ENCODE data around the gene TTLL8. TPM values are rescaled to one million over a fixed set of nuclear protein-coding genes. Genes with fewer than 3 reads are reported as not detected.

TTLL8 gene
- total RNA-seq, 3 donors from 2014 or later, result not detected

DNA sequence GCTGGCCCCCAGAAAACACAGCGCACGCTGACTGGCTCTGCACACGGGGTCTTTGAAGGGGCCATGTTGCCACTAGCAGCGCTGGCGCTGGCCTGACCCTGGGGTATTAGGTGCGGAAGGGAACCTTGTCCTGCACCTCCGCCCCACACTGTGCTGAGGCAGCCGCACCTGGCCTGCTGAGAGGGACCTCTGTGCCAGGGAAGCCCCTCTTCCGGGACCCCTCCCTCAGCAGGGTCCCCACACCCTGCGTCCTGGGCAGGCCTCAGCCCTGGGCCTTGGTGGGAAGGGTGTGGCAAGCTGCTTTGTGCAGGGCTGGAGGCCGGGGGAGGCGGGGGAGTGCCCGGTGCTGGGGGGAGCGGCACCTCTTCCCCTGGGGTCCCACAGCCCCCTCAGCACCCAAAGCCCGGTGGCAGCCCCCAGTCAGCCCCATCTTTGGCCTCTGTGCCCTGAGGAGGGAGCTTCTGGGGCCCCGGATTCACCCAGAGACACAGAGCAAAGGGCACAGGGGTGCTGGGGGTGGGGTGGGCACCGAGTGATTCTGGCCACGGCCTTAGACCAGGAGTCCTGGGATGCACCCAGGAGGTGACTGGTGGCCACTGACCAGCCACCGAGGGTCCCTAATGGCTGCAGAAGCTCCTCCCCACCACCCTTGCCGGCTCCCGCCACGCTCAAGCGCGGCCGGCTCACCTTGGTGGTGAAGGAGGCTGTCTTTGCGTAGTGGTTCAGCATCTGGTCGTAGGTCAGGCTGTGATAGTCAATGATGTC is 11.4 kb downstream of the TTLL8 start:
- Histone ChIP-seq H3K9me3 (no peaks in the 10 kb centered on the region), H3K4me3 (no peak overlapping the region), H3K4me1 (no peaks in the 10 kb centered on the region), H3K36me3 (no peaks in the 10 kb centered on the region), H3K27me3 (peaks cover 0 to 32% of the 10 kb centered on the region in 2 donors), H3K27ac (no peak overlapping the region)
- intact Hi-C loops (cut with DNase I; ENCODE audit: low total_unique reads), result no loop called here
- DNase-seq (ENCODE audit: low spot score in 2 of 2), result no peak
- TF ChIP-seq, protein P1, sequence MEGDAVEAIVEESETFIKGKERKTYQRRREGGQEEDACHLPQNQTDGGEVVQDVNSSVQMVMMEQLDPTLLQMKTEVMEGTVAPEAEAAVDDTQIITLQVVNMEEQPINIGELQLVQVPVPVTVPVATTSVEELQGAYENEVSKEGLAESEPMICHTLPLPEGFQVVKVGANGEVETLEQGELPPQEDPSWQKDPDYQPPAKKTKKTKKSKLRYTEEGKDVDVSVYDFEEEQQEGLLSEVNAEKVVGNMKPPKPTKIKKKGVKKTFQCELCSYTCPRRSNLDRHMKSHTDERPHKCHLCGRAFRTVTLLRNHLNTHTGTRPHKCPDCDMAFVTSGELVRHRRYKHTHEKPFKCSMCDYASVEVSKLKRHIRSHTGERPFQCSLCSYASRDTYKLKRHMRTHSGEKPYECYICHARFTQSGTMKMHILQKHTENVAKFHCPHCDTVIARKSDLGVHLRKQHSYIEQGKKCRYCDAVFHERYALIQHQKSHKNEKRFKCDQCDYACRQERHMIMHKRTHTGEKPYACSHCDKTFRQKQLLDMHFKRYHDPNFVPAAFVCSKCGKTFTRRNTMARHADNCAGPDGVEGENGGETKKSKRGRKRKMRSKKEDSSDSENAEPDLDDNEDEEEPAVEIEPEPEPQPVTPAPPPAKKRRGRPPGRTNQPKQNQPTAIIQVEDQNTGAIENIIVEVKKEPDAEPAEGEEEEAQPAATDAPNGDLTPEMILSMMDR (IDR thresholded peaks at IDR 0.05), result no peak
- TF ChIP-seq POLR2A (IDR thresholded peaks at IDR 0.05) (no peak), POLR2AphosphoS5 (IDR thresholded peaks at IDR 0.05) (no peak)

DNA sequence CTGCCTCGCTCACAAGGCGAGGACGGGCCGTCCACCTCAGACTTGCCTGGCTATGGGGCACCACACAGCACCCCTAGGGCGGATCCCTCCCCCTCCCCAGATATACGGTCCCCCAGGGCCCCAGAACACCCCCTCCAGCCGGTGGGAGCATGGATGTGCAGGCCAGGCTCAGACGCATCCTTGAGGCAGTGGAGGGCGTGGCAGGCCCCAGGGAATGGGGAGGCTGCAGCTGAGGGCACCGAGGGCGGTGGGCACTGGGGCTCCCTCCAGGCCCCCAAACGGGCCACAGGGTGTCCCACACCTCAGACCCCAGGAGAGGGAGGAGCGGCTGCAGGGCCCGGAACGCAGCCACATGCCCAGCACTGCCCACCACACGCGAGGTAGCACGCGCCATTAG is 12.1 kb downstream of the TTLL8 start:
- Histone ChIP-seq H3K36me3 (no peaks in the 10 kb centered on the region), H3K9me3 (no peaks in the 10 kb centered on the region), H3K27me3 (peaks cover 0 to 32% of the 10 kb centered on the region in 2 donors), H3K4me3 (no peak overlapping the region), H3K27ac (no peak overlapping the region), H3K4me1 (no peaks in the 10 kb centered on the region)
- no peak for DNase-seq (ENCODE audit: low spot score in 2 of 2)
- no peak for TF ChIP-seq POLR2A (IDR thresholded peaks at IDR 0.05)
- intact Hi-C loops (cut with DNase I; ENCODE audit: low total_unique reads), result no loop called here

DNA sequence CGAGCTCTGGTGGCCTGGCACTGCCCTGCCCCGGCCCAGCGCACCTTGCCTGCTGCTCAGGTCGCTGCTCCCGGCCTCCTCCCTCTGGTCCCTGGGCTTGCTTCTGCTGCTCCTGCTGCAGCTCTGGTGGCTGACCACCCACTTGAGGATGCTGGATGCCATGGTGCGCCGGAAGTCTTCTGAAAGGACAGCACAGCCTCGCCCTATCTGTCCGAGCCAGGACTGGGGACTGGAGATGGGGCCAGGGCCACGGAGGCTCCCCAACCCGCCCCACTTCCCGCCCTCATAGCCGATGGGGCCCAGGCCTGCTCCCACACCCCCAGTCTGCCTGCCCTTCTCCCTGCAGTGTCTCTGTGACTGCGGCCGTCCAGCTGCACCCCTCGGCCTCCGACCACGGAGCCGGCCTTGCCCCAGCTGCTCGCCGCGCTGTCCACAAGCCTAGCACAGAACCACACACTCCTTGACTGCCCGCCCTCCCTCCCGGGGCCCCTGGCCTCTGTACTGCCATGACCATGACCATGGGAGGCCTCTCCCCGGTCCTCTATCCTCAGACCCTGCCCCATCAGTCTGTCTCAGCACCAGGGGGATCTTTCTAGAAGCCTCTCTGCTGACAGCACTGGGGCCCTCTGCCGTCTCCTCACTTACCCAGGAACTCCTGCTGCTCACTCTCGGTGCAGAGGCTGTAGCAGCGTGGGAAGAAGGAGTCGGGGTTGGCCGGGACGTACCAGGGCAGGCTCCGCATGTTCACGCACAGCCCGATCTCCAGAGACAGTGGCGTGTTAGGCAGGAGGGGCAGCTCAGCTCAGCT is 12.7 kb downstream of the TTLL8 start:
- H3K4me3 ChIP-seq, result no peak overlapping the region
- no peaks in the 10 kb centered on the region for H3K36me3 ChIP-seq
- DNase-seq (ENCODE audit: low spot score in 2 of 2), result no peak
- no peak overlapping the region for H3K27ac ChIP-seq
- TF ChIP-seq POLR2AphosphoS5 (IDR thresholded peaks at IDR 0.05) (no peak), POLR2A (IDR thresholded peaks at IDR 0.05) (no peak)
- TF ChIP-seq, protein P1 (IDR thresholded peaks at IDR 0.05), result no peak
- intact Hi-C loops (cut with DNase I; ENCODE audit: low total_unique reads), result no loop called here
- H3K9me3 ChIP-seq, result no peaks in the 10 kb centered on the region
- H3K27me3 ChIP-seq, result peaks cover 0 to 32% of the 10 kb centered on the region in 2 donors
- H3K4me1 ChIP-seq, result no peaks in the 10 kb centered on the region

DNA sequence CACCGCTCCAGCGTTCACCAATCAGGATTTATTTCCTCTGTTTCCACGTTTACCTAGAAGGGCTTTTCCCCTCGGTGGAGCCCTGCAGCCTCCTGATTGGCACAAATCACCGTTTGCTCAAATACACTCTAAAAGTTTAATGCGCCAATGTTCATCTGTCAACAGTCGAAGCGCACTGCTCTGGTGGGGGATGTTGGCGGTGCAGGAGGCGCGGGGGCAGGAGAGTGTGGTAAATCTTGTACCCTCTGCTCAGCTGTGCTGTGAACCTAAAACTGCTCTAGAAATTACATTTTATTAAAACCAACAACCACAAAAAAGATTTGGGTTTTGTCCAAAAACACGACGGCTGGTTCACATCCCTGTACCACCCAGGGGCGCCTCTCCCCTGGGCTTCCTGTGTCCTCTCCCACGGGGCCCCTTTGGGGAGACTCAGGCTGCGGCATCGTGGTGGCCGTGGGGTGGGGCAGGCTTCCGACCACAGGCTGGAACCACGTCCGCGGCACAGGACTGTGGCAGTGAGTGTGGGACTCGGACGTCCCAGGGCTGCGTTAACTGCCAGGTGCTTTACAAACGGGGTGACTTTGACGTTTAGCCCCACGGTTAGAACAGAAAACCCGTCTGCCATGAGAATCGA is 13.5 kb downstream of the TTLL8 start:
- Histone ChIP-seq H3K27ac (no peak overlapping the region), H3K36me3 (no peaks in the 10 kb centered on the region), H3K4me3 (no peak overlapping the region), H3K9me3 (peaks cover 0 to under 1% of the 10 kb centered on the region in 2 donors), H3K4me1 (no peaks in the 10 kb centered on the region), H3K27me3 (peaks cover 0 to 32% of the 10 kb centered on the region in 2 donors)
- TF ChIP-seq POLR2A (IDR thresholded peaks at IDR 0.05), result no peak
- TF ChIP-seq, protein P1 (IDR thresholded peaks at IDR 0.05), result no peak
- TF ChIP-seq POLR2AphosphoS5 (IDR thresholded peaks at IDR 0.05), result no peak
- intact Hi-C loops (cut with DNase I; ENCODE audit: low total_unique reads), result no loop called here
- DNase-seq (ENCODE audit: low spot score in 2 of 2), result no peak

DNA sequence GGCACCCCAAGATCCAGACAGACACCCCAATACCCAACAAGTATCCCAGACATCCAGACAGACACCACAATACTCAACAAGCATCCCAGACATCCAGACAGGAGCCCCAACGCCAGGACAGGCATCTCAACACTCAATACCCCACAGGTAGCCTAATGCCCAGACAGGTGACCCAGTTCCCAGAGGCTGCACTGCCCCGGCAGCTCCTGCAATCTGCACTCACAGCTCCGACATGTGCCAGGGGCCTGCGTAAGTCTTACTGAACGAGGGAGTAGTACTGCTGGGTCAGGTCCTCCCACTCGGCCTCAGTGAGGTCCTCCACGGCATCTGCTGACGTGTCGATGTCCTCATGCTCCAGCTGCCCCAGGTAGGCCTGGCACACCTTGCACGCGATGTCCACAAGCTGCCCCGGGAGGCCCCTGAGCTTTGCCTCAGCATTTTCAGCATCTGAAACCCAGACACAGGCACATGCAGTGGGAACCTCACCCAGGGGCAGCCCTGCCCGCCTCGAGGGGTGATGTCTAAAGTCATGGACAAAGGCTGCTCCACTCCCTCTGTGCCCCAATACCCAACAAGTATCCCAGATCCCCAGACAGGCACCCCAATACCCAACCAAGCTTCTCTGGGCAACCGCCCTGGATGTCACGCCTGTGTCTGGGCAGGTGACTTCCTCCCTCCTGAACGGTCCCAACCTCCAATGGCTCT is 16.6 kb downstream of the TTLL8 start:
- H3K9me3 ChIP-seq, result peaks cover 6 to 15% of the 10 kb centered on the region in 2 donors
- no peak for DNase-seq (ENCODE audit: low spot score in 2 of 2)
- intact Hi-C loops (cut with DNase I; ENCODE audit: low total_unique reads), result no loop called here
- no peak overlapping the region for H3K4me3 ChIP-seq
- no peaks in the 10 kb centered on the region for H3K36me3 ChIP-seq
- TF ChIP-seq POLR2A (IDR thresholded peaks at IDR 0.05) (no peak), POLR2AphosphoS5 (IDR thresholded peaks at IDR 0.05) (no peak)
- TF ChIP-seq, protein P1 (IDR thresholded peaks at IDR 0.05), result no peak
- peaks cover 0 to 21% of the 10 kb centered on the region in 2 donors for H3K27me3 ChIP-seq
- no peaks in the 10 kb centered on the region for H3K4me1 ChIP-seq
- no peak overlapping the region for H3K27ac ChIP-seq
